Mesothelial cell of epicardium (in vitro differentiated cells): ENCODE data around the gene CACNA2D3. TPM values are rescaled to one million over a fixed set of nuclear protein-coding genes. Genes with fewer than 3 reads are reported as not detected.

Experiments
- DNase-seq, 2 experiments: peaks; one replicate each; pipeline ENCODE4 v3.0.0; 2021; ENCODE audit warnings: low spot score in 2 of 2; ENCODE audit not compliant: unreplicated experiment in 2 of 2
- H3K27ac Mint-ChIP-seq: 2 replicates; pipeline ENCODE4 v1.8.0; 2021; ENCODE audit warnings: mixed read lengths
- H3K27me3 Mint-ChIP-seq: 2 replicates; pipeline ENCODE4 v1.8.0; 2021; ENCODE audit warnings: low read depth, mixed read lengths
- H3K36me3 Mint-ChIP-seq: 2 replicates; pipeline ENCODE4 v1.8.0; 2021; ENCODE audit warnings: mixed read lengths
- H3K4me1 Mint-ChIP-seq: 2 replicates; pipeline ENCODE4 v1.8.0; 2021; ENCODE audit warnings: mixed read lengths
- H3K4me3 Mint-ChIP-seq: 2 replicates; pipeline ENCODE4 v1.8.0; 2021; ENCODE audit warnings: mild to moderate bottlenecking, moderate library complexity, mixed read lengths
- H3K9me3 Mint-ChIP-seq: 2 replicates; pipeline ENCODE4 v1.8.0; 2021; ENCODE audit warnings: mixed read lengths
- total RNA-seq: library from RNA; stranded (reverse); gene quantifications from 3 replicates; pipeline ENCODE4 v1.2.1, GENCODE V29; 2021
- TF ChIP-seq, protein P1 (sequence below): fragments of 200-600 bp; sonication (generic); IDR thresholded peaks from one replicate; pipeline ENCODE4 v1.5.0; 2021; ENCODE audit warnings: antibody characterized with exemption; ENCODE audit not compliant: unreplicated experiment

The CACNA2D3 gene
- total RNA-seq, 1 donor from 2014 or later = 2.3 TPM

GRCh38 chr3:54835701-54836100 is 713.3 kb downstream of the CACNA2D3 start:
- Mint-ChIP-seq H3K27ac (no peak overlapping the region), H3K36me3 (no peaks in the 10 kb centered on the region), H3K9me3 (no peaks in the 10 kb centered on the region), H3K4me1 (no peaks in the 10 kb centered on the region), H3K27me3 (no peaks in the 10 kb centered on the region), H3K4me3 (no peak overlapping the region)
- TF ChIP-seq, protein P1, sequence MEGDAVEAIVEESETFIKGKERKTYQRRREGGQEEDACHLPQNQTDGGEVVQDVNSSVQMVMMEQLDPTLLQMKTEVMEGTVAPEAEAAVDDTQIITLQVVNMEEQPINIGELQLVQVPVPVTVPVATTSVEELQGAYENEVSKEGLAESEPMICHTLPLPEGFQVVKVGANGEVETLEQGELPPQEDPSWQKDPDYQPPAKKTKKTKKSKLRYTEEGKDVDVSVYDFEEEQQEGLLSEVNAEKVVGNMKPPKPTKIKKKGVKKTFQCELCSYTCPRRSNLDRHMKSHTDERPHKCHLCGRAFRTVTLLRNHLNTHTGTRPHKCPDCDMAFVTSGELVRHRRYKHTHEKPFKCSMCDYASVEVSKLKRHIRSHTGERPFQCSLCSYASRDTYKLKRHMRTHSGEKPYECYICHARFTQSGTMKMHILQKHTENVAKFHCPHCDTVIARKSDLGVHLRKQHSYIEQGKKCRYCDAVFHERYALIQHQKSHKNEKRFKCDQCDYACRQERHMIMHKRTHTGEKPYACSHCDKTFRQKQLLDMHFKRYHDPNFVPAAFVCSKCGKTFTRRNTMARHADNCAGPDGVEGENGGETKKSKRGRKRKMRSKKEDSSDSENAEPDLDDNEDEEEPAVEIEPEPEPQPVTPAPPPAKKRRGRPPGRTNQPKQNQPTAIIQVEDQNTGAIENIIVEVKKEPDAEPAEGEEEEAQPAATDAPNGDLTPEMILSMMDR = no peak
- DNase-seq = no peak

- Mint-ChIP-seq H3K27me3 (peaks cover 6% of the 10 kb centered on the region), H3K4me3 (no peak overlapping the region), H3K9me3 (no peaks in the 10 kb centered on the region), H3K36me3 (no peaks in the 10 kb centered on the region), H3K27ac (no peak overlapping the region), H3K4me1 (no peaks in the 10 kb centered on the region)
- TF ChIP-seq, protein P1 = no peak
- no peak for DNase-seq
Observed at GRCh38 chr3:54836871-54837270, 714.5 kb downstream of the CACNA2D3 start.

DNA sequence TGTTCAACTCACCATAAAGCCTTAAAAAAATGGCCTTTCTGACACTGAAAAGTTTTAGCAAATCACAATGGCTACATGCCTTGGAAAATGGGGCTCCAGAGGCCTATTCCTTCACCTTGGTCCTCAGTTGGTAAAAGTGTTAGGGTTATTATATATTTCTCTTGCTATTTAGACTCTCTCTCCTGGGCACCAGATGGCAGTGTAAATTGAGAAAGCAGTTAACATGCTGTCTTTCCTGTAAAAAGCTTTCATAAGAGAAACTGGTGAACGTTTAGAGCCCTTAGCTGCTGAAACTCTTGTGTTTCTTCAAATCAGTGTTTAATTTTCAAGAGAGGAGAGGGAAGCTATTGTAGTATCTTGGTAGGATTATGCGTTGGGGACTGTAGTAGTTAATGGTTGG is 715.6 kb downstream of the CACNA2D3 start:
- TF ChIP-seq, protein P1 = no peak
- H3K27ac Mint-ChIP-seq = no peak overlapping the region
- no peaks in the 10 kb centered on the region for H3K4me1 Mint-ChIP-seq
- no peak for DNase-seq
- H3K9me3 Mint-ChIP-seq = no peaks in the 10 kb centered on the region
- no peaks in the 10 kb centered on the region for H3K36me3 Mint-ChIP-seq
- H3K27me3 Mint-ChIP-seq = peaks cover 11% of the 10 kb centered on the region
- H3K4me3 Mint-ChIP-seq = no peak overlapping the region

DNA sequence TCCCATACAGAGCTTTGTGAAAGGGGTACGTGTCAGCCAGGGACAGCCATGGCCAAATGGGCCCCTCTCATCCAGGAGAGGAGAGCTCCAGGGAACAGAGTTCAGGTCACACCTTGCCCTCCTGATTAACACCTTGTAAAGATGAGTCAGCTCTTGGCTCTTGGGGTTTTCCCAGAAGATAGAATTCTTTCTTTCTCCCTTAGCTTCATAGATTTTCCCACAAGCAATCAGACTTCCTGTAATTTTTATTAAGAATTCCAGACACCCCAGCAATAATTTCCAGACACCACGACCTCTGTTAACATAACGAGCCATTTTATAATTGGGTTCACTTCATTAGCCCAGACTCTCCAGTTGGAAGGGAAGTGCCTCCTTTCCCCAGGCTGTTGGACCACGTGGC is 719.1 kb downstream of the CACNA2D3 start:
- H3K27ac Mint-ChIP-seq = no peak overlapping the region
- H3K27me3 Mint-ChIP-seq = peaks cover 28% of the 10 kb centered on the region
- no peak for DNase-seq
- H3K4me3 Mint-ChIP-seq = no peak overlapping the region
- H3K4me1 Mint-ChIP-seq = peaks cover 16% of the 10 kb centered on the region
- H3K9me3 Mint-ChIP-seq = no peaks in the 10 kb centered on the region
- H3K36me3 Mint-ChIP-seq = no peaks in the 10 kb centered on the region
- TF ChIP-seq, protein P1 = no peak

DNA sequence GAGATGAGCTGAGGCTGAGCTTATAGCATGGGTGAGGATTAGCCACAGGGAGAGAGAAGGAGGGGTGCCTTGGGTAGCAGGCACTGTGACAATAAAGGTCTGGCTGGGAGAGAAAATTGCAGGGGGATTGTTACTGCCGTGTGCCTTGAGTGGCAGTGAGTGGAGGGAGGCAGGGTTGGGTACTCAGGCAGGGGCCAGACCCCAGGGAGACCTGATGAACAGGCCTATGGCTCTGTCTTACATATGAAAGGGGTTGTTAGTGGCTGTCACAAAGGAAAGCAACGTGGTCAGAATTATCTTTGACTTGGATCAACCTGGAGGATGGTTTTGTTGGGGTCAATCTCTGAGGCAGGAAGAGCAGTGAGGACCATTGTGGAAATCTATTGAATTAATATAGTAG is 721.0 kb downstream of the CACNA2D3 start:
- Mint-ChIP-seq H3K4me1 (peaks cover 16% of the 10 kb centered on the region), H3K36me3 (no peaks in the 10 kb centered on the region), H3K27me3 (peaks cover 39% of the 10 kb centered on the region), H3K27ac (no peak overlapping the region), H3K4me3 (no peak overlapping the region), H3K9me3 (no peaks in the 10 kb centered on the region)
- DNase-seq = no peak
- TF ChIP-seq, protein P1 = no peak

GRCh38 chr3:54844211-54844610 is 721.9 kb downstream of the CACNA2D3 start:
- H3K4me1 Mint-ChIP-seq = peaks cover 16% of the 10 kb centered on the region

More at GRCh38 chr3:54844211-54844610, 721.9 kb downstream of the CACNA2D3 start:
- DNase-seq = no peak
- H3K27ac Mint-ChIP-seq = no peak overlapping the region
- no peaks in the 10 kb centered on the region for H3K9me3 Mint-ChIP-seq
- H3K4me3 Mint-ChIP-seq = no peak overlapping the region
- H3K27me3 Mint-ChIP-seq = peaks cover 47% of the 10 kb centered on the region
- TF ChIP-seq, protein P1 = no peak
- no peaks in the 10 kb centered on the region for H3K36me3 Mint-ChIP-seq
